ENCODE results near the gene DCP1B.
"Not testable (repeated sequence)": the region's sequence is repeated elsewhere in the genome, so short reads cannot be mapped to it uniquely, and the experiment has no call there.

DCP1B gene

DNA sequence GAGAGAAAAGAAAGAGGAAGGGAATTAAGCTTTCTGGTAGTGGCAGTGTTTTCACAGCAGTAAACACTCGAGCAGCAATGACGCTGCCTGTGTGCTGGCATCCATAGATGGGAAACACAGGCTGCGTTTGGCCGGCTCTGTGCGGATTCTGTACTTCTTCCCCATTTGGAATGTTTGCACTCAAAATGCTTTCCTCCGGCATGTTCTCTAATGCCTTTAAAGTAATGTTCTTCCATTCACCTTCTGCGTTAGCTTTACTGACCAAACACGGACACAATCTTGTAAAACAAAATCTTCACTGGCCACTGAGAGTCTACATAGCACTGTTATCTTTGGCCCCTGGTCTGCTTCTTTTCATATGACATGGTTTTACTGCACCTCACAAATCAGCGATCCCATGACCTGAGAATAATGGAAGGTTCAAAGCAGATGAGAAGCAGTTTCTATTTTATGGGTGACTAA is 31.4 kb downstream of the DCP1B start:
- DNase-seq = no peak

- DNase-seq = no peak
Observed at GRCh38 chr12:1972260-1972659, 32.0 kb downstream of the DCP1B start.

- DNase-seq = no peak
Observed at GRCh38 chr12:1970331-1970900, 33.8 kb downstream of the DCP1B start.

GRCh38 chr12:1966561-1967226 is 37.6 kb downstream of the DCP1B start:
- DNase-seq = no peak

GRCh38 chr12:1965916-1966315 is 38.3 kb downstream of the DCP1B start:
- no peak for DNase-seq

DNA sequence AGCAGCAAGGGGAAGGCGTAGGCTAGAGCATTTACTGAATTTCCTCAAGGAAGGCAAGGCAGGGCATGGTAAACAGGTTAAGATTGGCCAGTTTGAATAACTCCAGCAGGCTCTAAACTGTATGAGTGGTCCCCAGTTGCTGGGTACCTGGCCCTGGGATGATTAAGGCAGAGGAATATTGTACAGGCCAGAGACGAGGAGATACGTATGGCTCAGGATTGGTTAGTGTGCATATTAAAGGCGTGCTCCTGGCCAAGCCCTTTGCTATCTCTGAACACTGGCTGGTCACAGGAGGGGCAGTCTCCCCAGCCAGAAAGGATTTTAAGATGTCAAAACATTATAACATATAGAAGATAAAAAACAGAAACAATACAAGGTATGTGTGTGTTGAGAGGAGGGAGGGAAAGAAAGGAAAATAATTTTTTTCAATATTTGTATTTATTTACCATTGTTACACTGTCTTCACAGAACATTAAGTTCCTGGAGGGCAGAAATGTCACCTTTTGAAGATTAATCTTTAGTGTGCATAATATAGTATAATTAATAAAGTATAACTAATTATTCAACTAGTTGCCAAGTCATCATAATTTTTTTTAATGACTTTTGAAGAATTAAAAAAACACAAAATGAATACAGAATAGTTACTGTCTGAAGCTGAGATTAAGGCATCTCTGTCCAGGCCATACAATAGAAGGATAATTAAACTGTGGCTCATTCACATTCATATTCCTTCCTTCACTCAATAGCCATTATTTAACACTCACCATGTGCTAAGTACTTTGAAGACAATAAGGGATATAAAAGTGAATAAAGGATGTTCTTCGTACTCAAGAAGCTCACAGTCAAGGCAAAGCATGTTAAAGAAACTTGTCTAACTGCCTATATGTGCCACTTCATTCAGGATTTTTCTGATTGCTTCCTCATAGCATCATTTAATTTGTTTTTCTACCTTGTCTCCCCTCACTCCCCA is 41.9 kb downstream of the DCP1B start:
- DNase-seq = no peak

GRCh38 chr12:1956716-1957115 is 47.5 kb downstream of the DCP1B start:
- no peak for DNase-seq

DNA sequence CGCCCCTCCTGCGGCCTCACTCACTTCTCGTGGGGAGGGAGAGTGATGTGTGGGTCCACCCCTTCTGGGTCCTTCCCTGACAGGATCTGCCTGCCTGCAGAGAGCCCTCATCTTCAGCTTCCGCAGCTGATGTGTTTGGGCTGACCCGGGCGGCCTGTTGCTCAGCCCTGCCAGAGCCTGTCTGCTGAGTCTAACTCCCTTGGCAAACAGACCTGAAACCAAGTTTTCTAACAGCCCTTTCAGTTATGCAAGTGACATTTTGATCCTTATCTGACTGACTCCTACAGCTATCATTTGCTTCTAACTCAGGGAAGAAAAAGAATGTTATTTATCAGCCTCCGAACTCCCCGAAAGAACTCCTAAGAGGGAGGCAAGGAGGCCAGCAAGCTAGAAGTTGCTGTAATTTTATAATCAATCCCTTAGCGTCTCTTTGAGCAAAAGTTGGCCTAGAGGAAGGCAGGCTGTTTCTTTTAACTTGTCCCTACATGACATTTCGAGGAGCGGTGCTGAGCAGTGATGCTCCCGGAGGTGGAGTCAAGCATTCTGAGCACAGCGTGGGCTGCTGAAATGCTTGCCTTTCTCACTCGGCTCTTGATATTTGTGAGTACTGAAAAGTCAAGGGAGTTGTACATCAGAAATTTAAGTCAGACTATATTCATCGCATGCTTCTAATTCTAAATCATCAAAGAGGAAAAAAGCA is 54.3 kb downstream of the DCP1B start:
- DNase-seq = no peak

DNA sequence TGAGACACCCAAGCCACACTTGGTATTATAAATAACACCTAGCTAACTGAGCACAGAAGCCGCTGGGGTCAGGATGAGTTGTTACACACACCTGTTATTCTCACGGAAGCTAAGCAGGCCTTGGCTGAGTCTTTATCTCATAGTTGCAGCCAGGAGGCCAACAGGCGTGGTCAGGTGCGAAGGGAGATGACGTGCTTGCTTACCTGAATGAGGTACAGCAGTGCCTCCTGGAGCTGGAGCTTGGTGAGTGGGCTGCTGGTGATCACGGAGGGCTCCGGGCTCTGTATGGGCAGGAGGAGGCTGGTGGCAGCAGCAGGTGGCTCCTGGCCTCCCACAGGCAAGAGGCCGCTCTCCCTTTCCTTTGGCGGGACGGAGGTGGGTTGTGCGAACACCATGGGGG is 55.4 kb downstream of the DCP1B start:
- no peak for DNase-seq

DNA sequence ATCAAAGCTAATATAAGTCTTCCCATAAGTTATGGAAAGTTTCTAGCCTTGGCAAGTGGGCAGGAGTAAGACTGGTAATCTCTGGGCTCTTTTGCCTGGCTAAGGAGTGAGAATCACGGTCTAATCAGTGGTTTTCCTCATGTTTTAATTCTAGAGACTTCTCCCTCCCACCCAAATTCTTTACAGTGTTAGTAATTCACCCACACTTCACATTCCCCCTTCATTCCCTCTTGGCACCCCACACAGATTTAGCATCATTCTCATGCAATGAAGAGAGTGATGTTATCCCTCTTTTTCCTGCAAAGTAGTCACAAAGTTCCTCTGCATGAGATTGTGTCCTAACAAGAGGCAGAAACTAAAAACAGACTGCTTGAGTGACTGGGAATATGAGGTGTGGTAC is 57.2 kb downstream of the DCP1B start:
- no peak for DNase-seq

GRCh38 chr12:1946296-1946695 is 58.0 kb downstream of the DCP1B start:
- DNase-seq = no peak

- not testable (repeated sequence) for DNase-seq
Observed at GRCh38 chr12:1945502-1945901, 58.8 kb downstream of the DCP1B start.

- DNase-seq = peak; percentile 95
Observed at GRCh38 chr12:1939801-1940607, 64.3 kb downstream of the DCP1B start.

DNA sequence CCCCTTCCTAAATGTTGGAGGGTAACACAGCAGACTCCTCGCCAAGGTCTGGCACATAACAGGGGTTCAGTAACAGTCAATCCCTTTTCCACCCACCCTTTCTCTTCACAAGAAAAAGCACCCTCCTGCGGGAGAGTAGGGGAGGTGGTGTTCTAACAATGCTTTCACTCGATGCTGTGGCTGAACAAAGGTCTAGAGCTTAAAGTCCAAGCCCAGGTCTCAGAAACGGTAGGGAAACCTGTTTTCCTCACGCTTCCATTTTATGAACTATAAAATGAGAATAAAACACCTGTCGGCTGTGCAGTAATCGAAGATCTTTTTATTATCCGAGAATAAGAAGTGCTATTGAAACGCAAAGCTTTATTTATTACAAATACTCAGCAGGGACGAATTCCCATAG is 64.9 kb downstream of the DCP1B start:
- DNase-seq = no peak

DNA sequence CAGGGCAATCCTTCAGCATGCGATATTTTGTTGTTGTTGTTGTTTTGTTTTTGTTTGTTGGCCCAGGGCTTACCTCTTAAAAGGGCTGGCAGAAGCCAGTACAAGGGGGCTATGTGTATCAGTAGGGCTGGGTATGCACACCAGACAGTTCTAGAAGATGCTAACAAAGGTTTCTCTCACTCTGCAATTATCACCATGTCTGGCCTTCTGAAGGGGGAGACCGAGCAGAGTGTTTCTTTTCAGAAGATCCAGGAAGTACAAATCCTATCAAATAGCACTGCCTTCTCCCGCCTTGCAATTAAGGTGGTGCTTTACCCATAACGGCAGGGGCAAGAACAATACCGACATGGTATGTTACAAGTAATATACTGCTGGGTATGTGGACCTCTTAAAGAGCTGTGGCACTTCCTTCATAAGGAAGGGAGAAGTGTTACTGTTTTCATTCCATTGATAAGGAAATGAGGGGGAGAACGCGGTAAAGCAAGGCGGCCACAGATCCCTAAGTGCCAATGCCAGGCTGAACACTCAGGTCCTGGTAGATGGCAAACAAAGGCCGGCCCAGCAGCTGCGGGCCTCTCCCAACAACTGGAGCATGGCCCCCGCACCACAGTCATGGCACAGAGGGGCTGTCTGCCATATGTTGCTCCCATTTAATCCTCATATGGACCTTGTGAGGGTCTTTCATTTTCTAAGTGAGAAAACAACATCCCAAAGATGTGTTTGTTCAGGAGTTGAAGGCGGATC is 66.6 kb downstream of the DCP1B start:
- DNase-seq = no peak

GRCh38 chr12:1936406-1937320 is 67.6 kb downstream of the DCP1B start:
- no peak for DNase-seq

DNA sequence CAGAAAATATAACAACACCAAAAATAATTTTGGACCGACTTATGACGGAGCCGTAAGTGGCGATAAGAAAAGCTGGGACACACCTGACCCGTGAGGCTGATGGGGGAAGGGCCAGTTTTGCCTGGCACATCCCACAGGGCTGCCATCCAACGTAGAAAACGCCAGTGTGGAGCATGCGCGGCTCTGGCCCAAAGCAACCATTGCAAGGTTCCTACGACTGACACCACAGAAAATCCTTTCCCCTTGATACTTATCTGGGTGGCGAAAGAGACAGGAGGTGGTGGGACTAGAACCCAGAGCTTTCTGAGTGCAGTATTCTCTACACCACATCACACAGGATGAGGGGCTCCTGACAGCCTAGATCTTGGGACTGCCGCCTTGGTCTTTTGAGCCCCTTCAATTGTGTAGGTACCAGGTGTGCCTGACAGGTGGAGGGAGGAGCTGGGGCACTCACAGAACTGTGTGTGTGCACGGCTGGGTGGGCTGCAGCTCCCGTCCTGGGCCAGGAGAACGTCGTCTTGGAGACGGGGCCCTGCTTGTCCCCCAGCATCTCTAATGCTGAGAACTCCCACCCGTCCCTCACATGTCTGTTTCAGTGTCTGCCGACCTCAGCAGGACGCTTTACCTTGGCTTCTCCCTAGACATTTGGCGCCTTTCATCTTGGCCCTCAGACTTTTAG is 68.4 kb downstream of the DCP1B start:
- no peak for DNase-seq

GRCh38 chr12:1935242-1935641 is 69.0 kb downstream of the DCP1B start:
- no peak for DNase-seq

- DNase-seq = no peak
Observed at GRCh38 chr12:1934831-1935230, 69.4 kb downstream of the DCP1B start.

DNA sequence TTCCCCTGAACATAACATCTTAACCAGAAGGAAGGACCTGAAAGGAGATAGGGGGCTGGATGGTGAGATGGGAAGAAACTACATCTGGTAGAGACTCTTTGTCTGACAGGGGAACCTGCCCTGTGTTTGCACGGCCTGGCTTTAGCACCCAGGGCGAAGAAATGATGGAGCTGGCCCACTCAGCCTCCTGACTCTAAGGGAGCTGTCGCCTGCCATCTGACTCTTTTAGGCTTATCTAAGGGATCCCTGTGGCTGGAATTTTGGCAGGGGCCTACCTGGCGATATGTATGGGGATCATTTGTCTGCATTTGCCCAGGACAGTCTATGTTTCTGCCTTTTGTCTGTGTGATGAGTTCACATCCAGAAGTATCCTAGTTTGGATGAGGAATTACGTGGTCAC is 70.2 kb downstream of the DCP1B start:
- no peak for DNase-seq

Measured in activated effector memory CD4-positive, alpha-beta T cell treated with anti-CD3 and anti-CD28 coated beads, Interleukin-2, amount 50 U/mL, for 16 hours (primary cell).